HepG2 (cell line): ENCODE results near the gene TRMT1L. TPM values are rescaled to one million over a fixed set of nuclear protein-coding genes. Genes with fewer than 3 reads are reported as not detected.

Experiments
- BRCA1 ChIP-seq: sonication (generic); formaldehyde crosslinking; IDR thresholded peaks from 2 replicates; pipeline ENCODE4 v1.4.0; 2020; ENCODE audit warnings: missing genetic modification reagents
- DZIP1 ChIP-seq: sonication (generic); formaldehyde crosslinking; IDR thresholded peaks from 2 replicates; pipeline ENCODE4 v1.5.0; 2020; ENCODE audit warnings: mild to moderate bottlenecking, missing genetic modification reagents
- GZF1 ChIP-seq: sonication (generic); formaldehyde crosslinking; IDR thresholded peaks from 2 replicates; pipeline ENCODE4 v1.5.1; 2020; ENCODE audit warnings: mild to moderate bottlenecking, missing genetic modification reagents
- NPAS2 ChIP-seq: sonication (generic); formaldehyde crosslinking; IDR thresholded peaks from 2 replicates; pipeline ENCODE4 v1.8.0; 2022; ENCODE audit warnings: mild to moderate bottlenecking, missing genetic modification reagents, borderline replicate concordance
- REL ChIP-seq: sonication (generic); formaldehyde crosslinking; conservative IDR thresholded peaks from 2 replicates; pipeline ENCODE4 v1.8.0; 2022; ENCODE audit warnings: mild to moderate bottlenecking, missing genetic modification reagents, moderate library complexity
- SNAPC2 ChIP-seq: sonication (generic); formaldehyde crosslinking; IDR thresholded peaks from 2 replicates; pipeline ENCODE4 v1.8.1; 2022; ENCODE audit warnings: mild to moderate bottlenecking, missing genetic modification reagents
- SOX5 ChIP-seq: IDR thresholded peaks from 2 replicates; pipeline ENCODE4 v1.6.1; 2016; ENCODE audit warnings: borderline replicate concordance
- TFDP2 ChIP-seq: sonication (generic); formaldehyde crosslinking; IDR thresholded peaks from 2 replicates; pipeline ENCODE4 v1.4.0; 2020; ENCODE audit warnings: missing genetic modification reagents
- TRIM22 ChIP-seq: fragments of 450-650 bp; IDR thresholded peaks from 2 replicates; pipeline ENCODE4 v1.6.1; 2017
- USF2 ChIP-seq, 2 experiments: sonication (generic) in 1 of 2; formaldehyde crosslinking in 1 of 2; IDR thresholded peaks; 2 replicates each; pipeline versions ENCODE4 v1.5.1 to v1.6.1; 2011 to 2020; ENCODE audit warnings: borderline replicate concordance in 1 of 2, low read depth in 1 of 2, low read length in 1 of 2, mild to moderate bottlenecking in 1 of 2, missing genetic modification reagents in 1 of 2, moderate library complexity in 1 of 2
- ZNF337 ChIP-seq: sonication (generic); formaldehyde crosslinking; IDR thresholded peaks from 2 replicates; pipeline ENCODE4 v1.5.1; 2020; ENCODE audit warnings: missing genetic modification reagents, low read depth, mild to moderate bottlenecking, borderline replicate concordance
- ZNF546 ChIP-seq: sonication (generic); formaldehyde crosslinking; conservative IDR thresholded peaks from 2 replicates; pipeline ENCODE4 v1.8.1; 2023; ENCODE audit warnings: mild to moderate bottlenecking, missing genetic modification reagents
- ZNF597 ChIP-seq: sonication (generic); formaldehyde crosslinking; IDR thresholded peaks from 2 replicates; pipeline ENCODE4 v1.5.0; 2020; ENCODE audit warnings: missing genetic modification reagents
- ZNF629 ChIP-seq: sonication (generic); formaldehyde crosslinking; conservative IDR thresholded peaks from 2 replicates; pipeline ENCODE4 v1.5.0; 2020; ENCODE audit warnings: missing genetic modification reagents
- ZZZ3 ChIP-seq: sonication (generic); formaldehyde crosslinking; IDR thresholded peaks from 2 replicates; pipeline ENCODE4 v1.4.0; 2020; ENCODE audit warnings: missing genetic modification reagents, mild to moderate bottlenecking, borderline replicate concordance
- polyA plus RNA-seq, 8 experiments: library from polyadenylated mRNA; depleted of rRNA in 3 of 8; stranded (reverse) in 7 of 8; unstranded in 1 of 8; fragments of >200 nt; fragmentation: Illumina TruSeq in 4 of 8; extraction: Trizol in 4 of 8; gene quantifications; 2 replicates each; pipeline versions ENCODE4 v1.2.1 to v1.2.3, GENCODE V29; 2011 to 2016; ENCODE audit warnings: low read depth in 4 of 8, missing spikeins in 1 of 8, mixed read lengths in 1 of 8; ENCODE audit not compliant: insufficient read depth in 1 of 8
- total RNA-seq, 5 experiments: library from RNA; depleted of rRNA; stranded (reverse); fragments of >200 nt; fragmentation: Illumina TruSeq; extraction: Trizol; gene quantifications; 2 replicates each; pipeline ENCODE4 v1.2.3, GENCODE V29; 2016; ENCODE audit warnings: low read depth in 1 of 5

The TRMT1L gene
- total and polyA plus RNA-seq, 2 of the 13 experiments (the other 11 are each of a cell fraction or from before 2014, with no cell fraction given) = 17.9 to 19.2 TPM

GRCh38 chr1:185156854-185157598, at the start of gene TRMT1L, which contains the start of gene SWT1 (continued):
- no peak for TF ChIP-seq TFDP2 (CRISPR knock-in tag)
- TF ChIP-seq NPAS2 (CRISPR knock-in tag) = no peak
- TF ChIP-seq USF2 (IDR thresholded peaks at IDR 0.05; ENCODE audit: low read depth, low read length) = no peak
- no peak for TF ChIP-seq USF2 (CRISPR knock-in tag; IDR thresholded peaks at IDR 0.05; ENCODE audit: borderline replicate concordance)
- peak; percentile 56; the same call in 1 of the 2 replicates for TF ChIP-seq BRCA1 (CRISPR knock-in tag)
- TF ChIP-seq GZF1 (CRISPR knock-in tag) = no peak; the same call in 1 of the 2 replicates
- no peak for TF ChIP-seq ZNF337 (CRISPR knock-in tag)
- no peak; the same call in 1 of the 2 replicates for TF ChIP-seq SOX5 (CRISPR knock-in tag)
- no peak for TF ChIP-seq ZNF597
- TF ChIP-seq TRIM22 = no peak
- TF ChIP-seq SNAPC2 (CRISPR knock-in tag) = no peak
- no peak for TF ChIP-seq DZIP1
- TF ChIP-seq ZNF629 (CRISPR knock-in tag) = peak; percentile 5; the same call in 1 of the 2 replicates
- no peak for TF ChIP-seq REL (CRISPR knock-in tag)
- TF ChIP-seq ZNF546 (CRISPR knock-in tag) = no peak
- no peak for TF ChIP-seq ZZZ3 (CRISPR knock-in tag)
